ENCODE measurements around the gene COL25A1.

- TF ChIP-seq EGR1 (IDR thresholded peaks at IDR 0.05; ENCODE audit: low read depth) (no peak), SIN3A (IDR thresholded peaks at IDR 0.05; ENCODE audit: low read depth) (no peak), EZH2 (IDR thresholded peaks at IDR 0.05) (no peak), POLR2A (IDR thresholded peaks at IDR 0.05; ENCODE audit: borderline replicate concordance, extremely low read depth, insufficient read depth, insufficient read length) (no peak), POLR2AphosphoS5 (IDR thresholded peaks at IDR 0.05; ENCODE audit: low read depth, low read length) (no peak), YY1 (IDR thresholded peaks at IDR 0.05; ENCODE audit: extremely low read depth, insufficient replicate concordance, low read depth, low read length) (no peak), RAD21 (IDR thresholded peaks at IDR 0.05; ENCODE audit: low read depth) (no peak), ATF3 (IDR thresholded peaks at IDR 0.05) (no peak), SP1 (IDR thresholded peaks at IDR 0.05; ENCODE audit: low read depth) (no peak), JUND (IDR thresholded peaks at IDR 0.05) (no peak)
- TF ChIP-seq, protein P1, sequence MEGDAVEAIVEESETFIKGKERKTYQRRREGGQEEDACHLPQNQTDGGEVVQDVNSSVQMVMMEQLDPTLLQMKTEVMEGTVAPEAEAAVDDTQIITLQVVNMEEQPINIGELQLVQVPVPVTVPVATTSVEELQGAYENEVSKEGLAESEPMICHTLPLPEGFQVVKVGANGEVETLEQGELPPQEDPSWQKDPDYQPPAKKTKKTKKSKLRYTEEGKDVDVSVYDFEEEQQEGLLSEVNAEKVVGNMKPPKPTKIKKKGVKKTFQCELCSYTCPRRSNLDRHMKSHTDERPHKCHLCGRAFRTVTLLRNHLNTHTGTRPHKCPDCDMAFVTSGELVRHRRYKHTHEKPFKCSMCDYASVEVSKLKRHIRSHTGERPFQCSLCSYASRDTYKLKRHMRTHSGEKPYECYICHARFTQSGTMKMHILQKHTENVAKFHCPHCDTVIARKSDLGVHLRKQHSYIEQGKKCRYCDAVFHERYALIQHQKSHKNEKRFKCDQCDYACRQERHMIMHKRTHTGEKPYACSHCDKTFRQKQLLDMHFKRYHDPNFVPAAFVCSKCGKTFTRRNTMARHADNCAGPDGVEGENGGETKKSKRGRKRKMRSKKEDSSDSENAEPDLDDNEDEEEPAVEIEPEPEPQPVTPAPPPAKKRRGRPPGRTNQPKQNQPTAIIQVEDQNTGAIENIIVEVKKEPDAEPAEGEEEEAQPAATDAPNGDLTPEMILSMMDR (IDR thresholded peaks at IDR 0.05 in 2 of 3, conservative IDR thresholded peaks at IDR 0.05 in 1 of 3; ENCODE audit: borderline replicate concordance in 1 of 3, insufficient read depth in 1 of 3, low read depth in 2 of 3, low read length in 2 of 3) = no peak
- TF ChIP-seq, protein P2, sequence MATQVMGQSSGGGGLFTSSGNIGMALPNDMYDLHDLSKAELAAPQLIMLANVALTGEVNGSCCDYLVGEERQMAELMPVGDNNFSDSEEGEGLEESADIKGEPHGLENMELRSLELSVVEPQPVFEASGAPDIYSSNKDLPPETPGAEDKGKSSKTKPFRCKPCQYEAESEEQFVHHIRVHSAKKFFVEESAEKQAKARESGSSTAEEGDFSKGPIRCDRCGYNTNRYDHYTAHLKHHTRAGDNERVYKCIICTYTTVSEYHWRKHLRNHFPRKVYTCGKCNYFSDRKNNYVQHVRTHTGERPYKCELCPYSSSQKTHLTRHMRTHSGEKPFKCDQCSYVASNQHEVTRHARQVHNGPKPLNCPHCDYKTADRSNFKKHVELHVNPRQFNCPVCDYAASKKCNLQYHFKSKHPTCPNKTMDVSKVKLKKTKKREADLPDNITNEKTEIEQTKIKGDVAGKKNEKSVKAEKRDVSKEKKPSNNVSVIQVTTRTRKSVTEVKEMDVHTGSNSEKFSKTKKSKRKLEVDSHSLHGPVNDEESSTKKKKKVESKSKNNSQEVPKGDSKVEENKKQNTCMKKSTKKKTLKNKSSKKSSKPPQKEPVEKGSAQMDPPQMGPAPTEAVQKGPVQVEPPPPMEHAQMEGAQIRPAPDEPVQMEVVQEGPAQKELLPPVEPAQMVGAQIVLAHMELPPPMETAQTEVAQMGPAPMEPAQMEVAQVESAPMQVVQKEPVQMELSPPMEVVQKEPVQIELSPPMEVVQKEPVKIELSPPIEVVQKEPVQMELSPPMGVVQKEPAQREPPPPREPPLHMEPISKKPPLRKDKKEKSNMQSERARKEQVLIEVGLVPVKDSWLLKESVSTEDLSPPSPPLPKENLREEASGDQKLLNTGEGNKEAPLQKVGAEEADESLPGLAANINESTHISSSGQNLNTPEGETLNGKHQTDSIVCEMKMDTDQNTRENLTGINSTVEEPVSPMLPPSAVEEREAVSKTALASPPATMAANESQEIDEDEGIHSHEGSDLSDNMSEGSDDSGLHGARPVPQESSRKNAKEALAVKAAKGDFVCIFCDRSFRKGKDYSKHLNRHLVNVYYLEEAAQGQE (IDR thresholded peaks at IDR 0.05; ENCODE audit: low read depth) = no peak
- TF ChIP-seq, protein P3, sequence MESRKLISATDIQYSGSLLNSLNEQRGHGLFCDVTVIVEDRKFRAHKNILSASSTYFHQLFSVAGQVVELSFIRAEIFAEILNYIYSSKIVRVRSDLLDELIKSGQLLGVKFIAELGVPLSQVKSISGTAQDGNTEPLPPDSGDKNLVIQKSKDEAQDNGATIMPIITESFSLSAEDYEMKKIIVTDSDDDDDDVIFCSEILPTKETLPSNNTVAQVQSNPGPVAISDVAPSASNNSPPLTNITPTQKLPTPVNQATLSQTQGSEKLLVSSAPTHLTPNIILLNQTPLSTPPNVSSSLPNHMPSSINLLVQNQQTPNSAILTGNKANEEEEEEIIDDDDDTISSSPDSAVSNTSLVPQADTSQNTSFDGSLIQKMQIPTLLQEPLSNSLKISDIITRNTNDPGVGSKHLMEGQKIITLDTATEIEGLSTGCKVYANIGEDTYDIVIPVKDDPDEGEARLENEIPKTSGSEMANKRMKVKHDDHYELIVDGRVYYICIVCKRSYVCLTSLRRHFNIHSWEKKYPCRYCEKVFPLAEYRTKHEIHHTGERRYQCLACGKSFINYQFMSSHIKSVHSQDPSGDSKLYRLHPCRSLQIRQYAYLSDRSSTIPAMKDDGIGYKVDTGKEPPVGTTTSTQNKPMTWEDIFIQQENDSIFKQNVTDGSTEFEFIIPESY (IDR thresholded peaks at IDR 0.05; ENCODE audit: extremely low read depth, insufficient replicate concordance, low read length) = no peak
These were observed 152.6 kb downstream of the COL25A1 start for GRCh38 chr4:109149836-109150235.
